Activated CD8-positive, alpha-beta memory T cell treated with anti-CD3 and anti-CD28 coated beads, Interleukin-2, amount 50 U/mL, for 24 hours (primary cell): Measurements from ENCODE around the gene PSMD2.

Experiments
- DNase-seq: peaks from one replicate; pipeline ENCODE4 v3.0.0-alpha.2; 2020; ENCODE audit errors: extremely low read depth

The PSMD2 gene

GRCh38 chr3:184316792-184317191 is 17.8 kb downstream of the PSMD2 start:
- no peak for DNase-seq

DNA sequence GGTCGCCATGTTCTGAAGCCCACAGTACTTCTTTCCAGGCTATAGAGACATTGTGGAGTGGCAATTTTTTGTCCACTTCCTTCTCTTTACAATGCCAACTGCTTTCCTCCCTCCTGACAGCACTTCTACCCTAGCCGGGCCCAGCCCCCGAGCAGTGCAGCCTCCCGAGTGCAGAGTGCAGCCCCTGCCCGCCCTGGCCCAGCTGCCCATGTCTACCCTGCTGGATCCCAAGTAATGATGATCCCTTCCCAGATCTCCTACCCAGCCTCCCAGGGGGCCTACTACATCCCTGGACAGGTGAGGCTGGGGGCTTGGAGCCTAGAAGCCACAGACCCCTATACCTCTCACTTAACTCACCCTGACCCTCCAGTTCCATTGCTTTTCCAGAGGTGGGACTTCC is 18.2 kb downstream of the PSMD2 start:
- DNase-seq: no peak

DNA sequence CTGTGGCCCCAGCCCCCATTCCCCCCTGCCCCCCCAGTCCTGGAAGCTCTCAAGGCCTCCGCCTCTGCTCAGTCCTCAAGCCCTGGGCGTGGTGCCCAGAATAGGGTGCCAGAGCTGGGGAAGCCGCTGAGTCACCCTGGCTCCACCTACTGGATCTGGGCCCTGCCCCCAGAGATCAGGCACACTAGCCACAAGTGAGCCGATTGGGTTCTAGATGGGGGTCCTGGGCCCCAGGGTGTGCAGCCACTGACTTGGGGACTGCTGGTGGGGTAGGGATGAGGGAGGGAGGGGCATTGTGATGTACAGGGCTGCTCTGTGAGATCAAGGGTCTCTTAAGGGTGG is 21.0 kb downstream of the PSMD2 start:
- no peak for DNase-seq

GRCh38 chr3:184321666-184322065 is 22.6 kb downstream of the PSMD2 start:
- no peak for DNase-seq

- DNase-seq: no peak
Observed at GRCh38 chr3:184322731-184323487, 23.9 kb downstream of the PSMD2 start.

DNA sequence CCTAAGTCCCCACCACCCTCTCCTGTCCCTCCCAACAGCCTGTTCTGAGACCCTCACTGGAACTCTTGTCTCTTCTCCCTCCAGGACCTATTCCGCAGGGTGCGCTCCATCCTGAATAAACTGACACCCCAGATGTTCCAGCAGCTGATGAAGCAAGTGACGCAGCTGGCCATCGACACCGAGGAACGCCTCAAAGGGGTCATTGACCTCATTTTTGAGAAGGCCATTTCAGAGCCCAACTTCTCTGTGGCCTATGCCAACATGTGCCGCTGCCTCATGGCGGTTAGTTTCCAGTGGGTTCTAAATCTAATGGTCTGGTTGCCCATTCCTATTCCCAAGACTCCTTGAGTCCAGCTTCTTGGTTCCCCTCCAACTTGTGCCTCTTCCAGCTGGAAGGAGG is 24.7 kb downstream of the PSMD2 start:
- no peak for DNase-seq

- DNase-seq: no peak
Observed at GRCh38 chr3:184325269-184325668, 26.2 kb downstream of the PSMD2 start.

DNA sequence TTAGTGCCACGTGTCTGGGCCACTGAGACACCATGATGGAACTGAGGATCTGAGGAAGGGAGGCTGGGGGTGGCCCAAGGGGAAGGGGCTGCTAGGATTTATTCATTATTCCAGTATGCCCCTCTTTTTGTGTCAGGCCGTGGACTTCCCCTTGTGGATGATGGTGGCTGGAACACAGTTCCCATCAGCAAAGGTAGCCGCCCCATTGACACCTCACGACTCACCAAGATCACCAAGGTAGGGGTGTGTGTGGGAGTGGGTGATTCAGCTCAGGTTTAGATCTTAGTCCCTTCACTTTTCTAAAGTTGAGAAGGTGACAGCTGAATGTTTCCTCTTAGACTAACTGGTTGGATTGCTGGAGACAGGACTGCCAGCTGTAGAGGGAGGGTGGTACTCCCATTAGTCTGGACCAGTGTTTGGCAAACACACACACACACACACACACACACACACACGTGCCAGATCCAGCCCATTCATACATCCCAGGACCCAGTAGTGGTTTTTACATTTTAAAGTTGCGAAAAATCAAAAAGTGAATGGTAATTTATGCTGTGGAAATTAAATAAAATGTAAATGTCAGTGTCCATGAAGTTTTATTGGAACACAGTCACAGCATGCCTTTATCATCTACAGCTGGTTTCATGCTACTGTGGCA is 26.8 kb downstream of the PSMD2 start:
- no peak for DNase-seq

DNA sequence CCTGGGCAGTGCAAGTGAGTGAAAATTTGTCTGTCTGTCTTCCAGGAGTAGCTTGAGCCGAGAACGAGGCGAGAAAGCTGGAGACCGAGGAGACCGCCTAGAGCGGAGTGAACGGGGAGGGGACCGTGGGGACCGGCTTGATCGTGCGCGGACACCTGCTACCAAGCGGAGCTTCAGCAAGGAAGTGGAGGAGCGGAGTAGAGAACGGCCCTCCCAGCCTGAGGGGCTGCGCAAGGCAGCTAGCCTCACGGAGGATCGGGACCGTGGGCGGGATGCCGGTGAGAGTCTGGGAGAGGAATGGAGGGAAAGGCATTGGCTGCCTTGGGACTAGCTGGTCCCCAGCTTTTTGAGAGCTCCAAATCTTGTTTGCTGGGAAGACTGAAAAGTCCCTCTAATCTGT is 28.1 kb downstream of the PSMD2 start:
- DNase-seq: no peak

DNA sequence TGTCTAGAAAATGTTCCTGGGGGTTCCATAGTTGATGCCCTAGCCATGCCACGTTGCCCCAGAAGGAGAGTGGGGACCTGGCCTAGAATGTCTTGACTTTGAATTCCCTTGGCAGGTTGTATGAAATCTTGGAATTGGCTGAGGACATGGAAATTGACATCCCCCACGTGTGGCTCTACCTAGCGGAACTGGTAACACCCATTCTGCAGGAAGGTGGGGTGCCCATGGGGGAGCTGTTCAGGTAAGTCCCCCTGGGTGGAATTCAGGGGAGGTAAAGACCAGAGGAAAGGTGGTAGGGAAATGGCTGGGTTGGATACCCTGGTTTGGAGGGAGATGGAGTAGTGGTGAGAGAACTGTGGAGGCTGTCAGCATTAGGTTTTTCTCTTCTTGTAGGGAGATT is 29.5 kb downstream of the PSMD2 start:
- no peak for DNase-seq

DNA sequence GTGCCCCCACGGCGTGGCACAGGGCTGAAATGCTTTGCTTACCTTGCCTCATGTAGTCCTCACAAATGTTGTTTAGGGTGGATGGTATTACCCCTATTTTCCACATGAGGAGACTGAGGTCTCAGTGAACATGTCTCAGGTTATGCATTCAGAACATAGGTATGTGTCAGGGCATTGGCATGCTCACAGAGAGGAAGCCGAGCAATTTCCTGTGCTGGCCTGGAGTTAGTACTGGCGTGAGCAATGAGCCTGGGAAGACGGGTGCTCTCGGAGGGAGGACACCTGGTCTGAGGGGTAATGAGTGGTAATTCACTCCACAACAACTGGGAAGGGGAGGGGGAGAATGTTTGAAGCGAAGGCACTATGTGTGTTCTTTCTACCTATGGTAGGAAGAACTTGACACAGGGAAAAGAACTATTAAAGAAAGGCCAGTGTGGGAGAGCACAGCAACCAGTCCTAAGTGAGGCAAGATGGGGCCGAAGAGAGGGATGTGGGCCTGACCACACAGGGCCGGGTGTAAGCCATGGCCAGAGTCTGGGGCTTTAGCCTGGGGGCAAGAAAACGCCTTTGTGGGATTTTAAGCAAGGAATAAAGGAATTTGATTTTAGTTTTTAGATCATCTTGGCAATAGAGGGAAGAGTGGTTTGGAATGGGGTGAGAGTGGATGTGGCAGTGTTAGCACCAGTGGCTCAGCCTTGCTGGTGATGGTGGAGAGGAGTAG is 33.5 kb downstream of the PSMD2 start:
- DNase-seq: no peak

DNA sequence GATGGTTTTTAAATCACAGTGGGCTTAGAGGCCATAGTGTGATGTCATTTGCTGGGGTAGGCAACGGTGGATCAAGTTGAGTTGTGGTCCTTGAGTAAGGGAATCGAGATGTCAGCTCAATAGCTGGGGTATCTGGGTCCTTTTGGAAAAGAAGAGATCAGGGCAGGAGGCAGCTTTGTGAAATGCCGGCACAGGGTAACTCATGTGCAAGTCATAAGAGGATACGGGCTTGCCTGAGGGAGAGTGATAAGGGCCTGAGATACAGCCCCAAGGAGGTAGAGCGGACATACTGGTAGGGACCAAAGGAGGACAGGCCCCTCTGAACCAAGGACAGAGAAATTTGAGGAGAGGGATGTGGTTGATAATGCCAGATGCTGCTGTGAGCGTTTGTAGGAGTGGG is 34.1 kb downstream of the PSMD2 start:
- DNase-seq: no peak

DNA sequence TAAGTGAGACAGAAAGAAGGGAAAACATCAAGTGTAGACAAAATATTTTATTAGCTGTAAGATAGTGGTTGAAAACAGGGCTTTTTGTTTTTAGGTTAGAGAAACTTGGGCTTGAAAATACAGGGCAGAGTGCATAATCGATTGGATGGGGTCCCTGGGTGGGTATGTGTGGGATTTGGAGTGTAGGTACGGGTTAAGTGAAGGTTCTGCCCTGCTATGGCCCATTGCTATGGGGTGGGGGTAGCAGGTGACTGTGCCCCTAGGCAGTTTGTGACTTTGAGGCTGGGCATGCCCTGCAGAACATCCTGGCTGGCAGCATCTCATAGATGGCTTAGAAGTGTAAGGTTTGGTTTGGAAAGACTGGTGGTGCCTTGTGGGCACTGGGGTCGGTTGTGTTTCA is 34.7 kb downstream of the PSMD2 start:
- DNase-seq: no peak

DNA sequence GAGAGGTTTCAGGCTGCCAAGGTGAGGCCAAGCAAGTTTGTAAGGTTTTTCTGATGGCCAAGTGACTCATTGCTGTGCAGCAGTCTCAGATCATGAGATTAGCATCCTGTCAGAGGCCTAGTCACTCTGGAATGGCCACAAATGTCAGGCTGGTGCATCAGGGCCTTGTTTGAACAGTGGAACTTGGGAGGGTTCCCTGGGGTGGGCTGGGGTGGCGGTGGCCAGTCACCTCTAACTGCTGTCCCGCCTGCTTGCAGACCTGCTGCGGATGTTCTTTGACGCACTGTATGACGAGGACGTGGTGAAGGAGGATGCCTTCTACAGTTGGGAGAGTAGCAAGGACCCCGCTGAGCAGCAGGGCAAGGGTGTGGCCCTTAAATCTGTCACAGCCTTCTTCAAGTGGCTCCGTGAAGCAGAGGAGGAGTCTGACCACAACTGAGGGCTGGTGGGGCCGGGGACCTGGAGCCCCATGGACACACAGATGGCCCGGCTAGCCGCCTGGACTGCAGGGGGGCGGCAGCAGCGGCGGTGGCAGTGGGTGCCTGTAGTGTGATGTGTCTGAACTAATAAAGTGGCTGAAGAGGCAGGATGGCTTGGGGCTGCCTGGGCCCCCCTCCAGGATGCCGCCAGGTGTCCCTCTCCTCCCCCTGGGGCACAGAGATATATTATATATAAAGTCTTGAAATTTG is 35.6 kb downstream of the PSMD2 start:
- no peak for DNase-seq

GRCh38 chr3:184335291-184335660 is 36.2 kb downstream of the PSMD2 start:
- DNase-seq: no peak

GRCh38 chr3:184335661-184336546 is 36.9 kb downstream of the PSMD2 start:
- DNase-seq: peak; percentile 58

- DNase-seq: no peak
Observed at GRCh38 chr3:184336547-184337398, 37.7 kb downstream of the PSMD2 start.

DNA sequence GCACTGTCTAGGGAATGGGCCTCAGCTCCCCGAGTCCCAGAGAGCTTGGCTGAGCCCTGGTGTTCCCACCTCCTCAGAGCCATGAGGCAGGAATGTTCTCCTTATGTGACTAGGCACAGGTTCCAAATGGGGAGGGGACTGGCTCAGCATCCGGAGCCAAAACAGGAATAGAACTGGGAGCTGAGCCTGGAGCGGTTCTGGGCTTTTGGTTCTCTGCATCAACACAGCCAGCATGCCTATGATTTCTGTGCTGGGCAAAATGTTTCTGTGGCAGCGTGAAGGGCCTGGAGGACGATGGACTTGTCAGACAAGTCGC is 38.3 kb downstream of the PSMD2 start, which contains the start of gene FAM131A:
Gene FAM131A, plus strand, starts transcription at position 202 of the 316 bp plus-strand sequence. Its CDS starts 31 bp downstream, at position 233.
- no peak for DNase-seq

DNA sequence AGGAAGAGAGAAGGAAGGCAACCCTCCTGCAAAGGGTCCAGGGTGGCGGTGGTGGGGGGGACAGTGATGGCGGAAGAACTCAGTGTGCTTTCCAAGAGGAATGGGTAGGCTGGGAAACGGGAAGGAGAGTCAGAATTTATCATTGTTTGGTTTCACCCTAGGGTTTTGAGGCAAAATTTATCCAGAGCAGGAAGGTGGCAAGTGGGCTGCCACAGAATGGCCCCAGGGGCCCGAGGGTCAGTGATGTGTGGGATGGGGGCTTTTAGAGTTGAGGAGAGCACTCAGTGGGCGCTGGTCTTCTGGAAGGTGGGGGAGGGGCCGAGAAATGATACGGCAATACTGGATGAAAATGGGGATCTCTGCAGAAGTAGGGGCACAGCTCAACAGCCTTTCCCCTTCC is 38.9 kb downstream of the PSMD2 start:
- no peak for DNase-seq

DNA sequence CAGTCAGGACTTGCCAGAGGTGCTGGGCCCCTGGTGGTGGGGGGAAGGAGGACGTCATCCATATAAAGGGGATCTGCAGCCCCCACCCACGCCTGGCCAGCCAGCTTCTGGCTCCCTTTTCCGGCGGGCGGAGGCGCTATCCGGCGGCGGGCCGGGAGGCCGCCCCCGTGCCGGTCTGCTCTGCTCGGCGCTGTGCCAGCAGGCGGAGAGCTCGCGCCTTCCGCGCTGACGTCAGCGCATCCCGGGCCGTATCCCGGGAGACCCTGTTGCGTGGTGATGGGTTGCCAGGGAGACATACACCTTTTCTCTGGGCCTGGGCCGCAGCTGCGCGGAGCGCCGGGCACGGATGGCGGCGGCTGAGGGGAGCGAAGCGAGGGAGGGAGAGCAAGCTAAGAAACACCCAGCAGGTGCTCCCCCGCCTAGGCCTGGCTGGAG is 39.5 kb downstream of the PSMD2 start:
- DNase-seq: no peak

GRCh38 chr3:184339001-184339400 is 40.0 kb downstream of the PSMD2 start:
- DNase-seq: no peak
